ENCODE results near the gene TPI1.

DNA sequence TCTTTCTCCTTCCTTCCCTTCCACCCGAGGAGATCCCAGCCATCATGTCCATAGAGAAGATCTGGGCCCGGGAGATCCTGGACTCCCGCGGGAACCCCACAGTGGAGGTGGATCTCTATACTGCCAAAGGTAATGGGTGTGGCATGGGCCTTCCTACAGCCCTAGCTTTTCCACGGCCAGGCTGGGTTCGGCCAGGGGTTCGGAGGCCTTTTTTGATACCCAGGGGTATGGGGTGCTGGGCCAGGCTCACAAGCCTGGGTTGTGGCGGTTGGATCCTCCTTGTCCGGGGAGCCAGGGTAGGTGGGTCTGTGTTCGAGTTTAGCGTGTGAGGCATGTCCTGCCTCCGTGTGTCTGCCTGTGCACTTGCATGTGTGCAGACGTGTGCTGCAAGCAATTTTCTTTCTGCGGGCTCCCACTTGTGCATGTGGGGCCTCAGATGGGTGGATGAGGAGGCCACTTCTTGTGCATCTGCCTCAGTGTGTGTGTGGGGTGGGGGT lies 48.5 kb downstream of the TPI1 start:
- TF ChIP-seq SIN3A (IDR thresholded peaks at IDR 0.05; ENCODE audit: borderline replicate concordance, insufficient read depth, low read length) (no peak), REST (IDR thresholded peaks at IDR 0.05; ENCODE audit: insufficient read depth in 1 of 2, low read depth in 2 of 2, low read length in 2 of 2) (no peak), POLR2AphosphoS5 (IDR thresholded peaks at IDR 0.05; ENCODE audit: low read depth, low read length) (no peak)

Measured in PFSK-1 (cell line).